ENCODE measurements around the gene RTEL1. TPM values are rescaled to one million over a fixed set of nuclear protein-coding genes. Genes with fewer than 3 reads are reported as not detected.

Gene RTEL1
- total RNA-seq, 2 donors from 2014 or later, result 37.8 to 114 TPM

- Histone ChIP-seq H3K36me3 (peaks cover 22% of the 10 kb centered on the region), H3K4me3 (no peak overlapping the region), H3K27ac (no peak overlapping the region), H3K4me1 (ENCODE audit: control insufficient read depth in 1 of 2, low read depth in 2 of 2) (peaks cover 10 to 18% of the 10 kb centered on the region in 2 donors), H3K9me3 (no peaks in the 10 kb centered on the region), H3K27me3 (replicated peaks; ENCODE audit: insufficient read depth) (no peaks in the 10 kb centered on the region)
- ATAC-seq (ENCODE audit: insufficient number of reproducible peaks, low FRiP score, low read depth) (no peak), DNase-seq (ENCODE audit: low spot score) (no peak)
- TF ChIP-seq CTCF (IDR thresholded peaks at IDR 0.05), result no peak
Measured at GRCh38 chr20:63744574-63745423, 86.7 kb downstream of the RTEL1 start.

GRCh38 chr20:63745424-63745805, 87.3 kb downstream of the RTEL1 start:
- TF ChIP-seq CTCF (IDR thresholded peaks at IDR 0.05), result no peak
- H3K4me1 ChIP-seq (ENCODE audit: control insufficient read depth in 1 of 2, low read depth in 2 of 2), result peaks cover 10 to 18% of the 10 kb centered on the region in 2 donors
- no peak overlapping the region for H3K4me3 ChIP-seq
- H3K36me3 ChIP-seq, result peaks cover 22% of the 10 kb centered on the region
- H3K27me3 ChIP-seq (replicated peaks; ENCODE audit: insufficient read depth), result no peaks in the 10 kb centered on the region
- DNase-seq (ENCODE audit: low spot score), result no peak
- no peak for ATAC-seq (ENCODE audit: insufficient number of reproducible peaks, low FRiP score, low read depth)
- H3K27ac ChIP-seq, result no peak overlapping the region
- no peaks in the 10 kb centered on the region for H3K9me3 ChIP-seq

Other genes with a start within 250 kb of the RTEL1 start
- not detected for gene KCNQ2, start 185.7 kb upstream of the RTEL1 start, total RNA-seq
- gene EEF1A2, start 159.2 kb upstream of the RTEL1 start, total RNA-seq, result 1 to 10 TPM in 1 of 2 donors, not detected in 1; 2.4 TPM
- gene PPDPF, start 137.5 kb upstream of the RTEL1 start, total RNA-seq, result 100 to 1,000 TPM; 105 to 197 TPM
- gene PTK6, start 120.9 kb upstream of the RTEL1 start, total RNA-seq, result under 1 TPM in 1 of 2 donors, not detected in 1; 0.56 TPM
- gene SRMS, start 110.6 kb upstream of the RTEL1 start, total RNA-seq, result not detected
- gene FNDC11, start 104.2 kb upstream of the RTEL1 start, total RNA-seq, result under 1 TPM in 1 of 2 donors, not detected in 1; 0.54 TPM
- 10 to 100 TPM; 45.2 to 50.3 TPM for gene HELZ2, start 84.1 kb upstream of the RTEL1 start, total RNA-seq
- 10 to 100 TPM; 10.0 to 14.7 TPM for gene GMEB2, start 31.2 kb upstream of the RTEL1 start, total RNA-seq
- gene STMN3, start 4.9 kb upstream of the RTEL1 start, total RNA-seq, result 10 to 100 TPM; 14.4 to 17.8 TPM
- gene TNFRSF6B, start 38.3 kb downstream of the RTEL1 start, total RNA-seq, result 10 to 100 TPM; 32.9 to 98.9 TPM
- 10 to 100 TPM; 56.4 to 57.8 TPM for gene ARFRP1, start 49.7 kb downstream of the RTEL1 start, total RNA-seq
- gene ZGPAT, start 49.7 kb downstream of the RTEL1 start, total RNA-seq, result 10 to 100 TPM; 32.6 to 41.1 TPM
- 10 to 100 TPM; 15.6 to 26.5 TPM for gene LIME1, start 78.4 kb downstream of the RTEL1 start, total RNA-seq
- gene SLC2A4RG, start 81.5 kb downstream of the RTEL1 start, total RNA-seq, result 100 to 1,000 TPM in 1 of 2 donors, 10 to 100 TPM in 1; 36.2 to 103 TPM
- 1 to 10 TPM; 9.3 to 9.9 TPM for gene ZBTB46, start 173.0 kb downstream of the RTEL1 start, total RNA-seq
- not detected for gene ABHD16B, start 203.2 kb downstream of the RTEL1 start, total RNA-seq
- gene TPD52L2, start 207.0 kb downstream of the RTEL1 start, total RNA-seq, result 100 to 1,000 TPM; 106 to 159 TPM
- gene DNAJC5, start 236.8 kb downstream of the RTEL1 start, total RNA-seq, result 10 to 100 TPM; 48.5 to 61.2 TPM

Data from thoracic aorta (tissue), 2 donors.